Astrocyte (in vitro differentiated cells and primary cell): Measurements from ENCODE around the gene LCT. TPM values are rescaled to one million over a fixed set of nuclear protein-coding genes. Genes with fewer than 3 reads are reported as not detected.
A peak's percentile ranks its signal among the peaks of the same experiment; 100 is the strongest.

Source experiments
- DNase-seq: peaks from one replicate; pipeline ENCODE4 v3.0.0-alpha.2; 2010; ENCODE audit warnings: low read depth
- FAIRE-seq: peaks from 2 replicates; lab custom pipeline; 2011; peaks lifted over from hg19 to GRCh38; lab: Jason Lieb, UNC
- H2AFZ ChIP-seq: 2 replicates; pipeline ENCODE4 v1.6.0; 2012; ENCODE audit warnings: low read depth, low read length, inconsistent platforms
- H3K27ac ChIP-seq: 2 replicates; pipeline ENCODE4 v1.5.1; 2011; ENCODE audit warnings: low read depth, low read length, inconsistent platforms
- H3K27me3 ChIP-seq: 2 replicates; pipeline ENCODE4 v1.6.0; 2011; ENCODE audit warnings: low read length, inconsistent platforms; ENCODE audit not compliant: insufficient read depth
- H3K36me3 ChIP-seq: 2 replicates; pipeline ENCODE4 v1.5.1; 2011; ENCODE audit warnings: low read length, inconsistent platforms; ENCODE audit not compliant: insufficient read depth
- H3K4me1 ChIP-seq: 2 replicates; pipeline ENCODE4 v1.5.1; 2011; ENCODE audit warnings: low read length, inconsistent platforms; ENCODE audit not compliant: insufficient read depth
- H3K4me2 ChIP-seq: 2 replicates; pipeline ENCODE4 v1.6.0; 2012; ENCODE audit warnings: low read length, inconsistent platforms
- H3K4me3 ChIP-seq: 2 replicates; pipeline ENCODE4 v1.5.1; 2011; ENCODE audit warnings: low read depth, mild to moderate bottlenecking, low read length, inconsistent platforms; ENCODE audit not compliant: insufficient read depth
- H3K79me2 ChIP-seq: 2 replicates; pipeline ENCODE4 v1.6.0; 2012; ENCODE audit warnings: mild to moderate bottlenecking, low read length, inconsistent platforms; ENCODE audit not compliant: insufficient read depth
- H3K9ac ChIP-seq: 2 replicates; pipeline ENCODE4 v1.6.0; 2012; ENCODE audit warnings: mild to moderate bottlenecking, low read length, inconsistent platforms
- H3K9me3 ChIP-seq: 2 replicates; pipeline ENCODE4 v1.5.1; 2012; ENCODE audit warnings: low read depth, mild to moderate bottlenecking, low read length, inconsistent platforms; ENCODE audit not compliant: insufficient read depth
- H4K20me1 ChIP-seq: 2 replicates; pipeline ENCODE4 v1.6.0; 2012; ENCODE audit warnings: low read length, inconsistent platforms; ENCODE audit not compliant: insufficient read depth
- H3K27ac Mint-ChIP-seq: one replicate; pipeline ENCODE4 v1.8.0; 2021; ENCODE audit warnings: mild to moderate bottlenecking, mixed read lengths; ENCODE audit not compliant: unreplicated experiment
- H3K27me3 Mint-ChIP-seq: one replicate; pipeline ENCODE4 v1.8.0; 2021; ENCODE audit warnings: low read depth, mixed read lengths; ENCODE audit not compliant: unreplicated experiment
- H3K36me3 Mint-ChIP-seq: one replicate; pipeline ENCODE4 v1.8.0; 2021; ENCODE audit warnings: low read depth, mixed read lengths; ENCODE audit not compliant: unreplicated experiment
- H3K4me1 Mint-ChIP-seq: one replicate; pipeline ENCODE4 v1.8.0; 2021; ENCODE audit warnings: low read depth, mixed read lengths; ENCODE audit not compliant: unreplicated experiment
- H3K4me3 Mint-ChIP-seq: one replicate; pipeline ENCODE4 v1.8.0; 2021; ENCODE audit warnings: mild to moderate bottlenecking, moderate library complexity, mixed read lengths; ENCODE audit not compliant: unreplicated experiment
- H3K9me3 Mint-ChIP-seq: one replicate; pipeline ENCODE4 v1.8.0; 2021; ENCODE audit warnings: mild to moderate bottlenecking, mixed read lengths; ENCODE audit not compliant: unreplicated experiment
- CTCF ChIP-seq: IDR thresholded peaks from 2 replicates; pipeline ENCODE4 v1.5.1; 2011; ENCODE audit warnings: low read depth, mild to moderate bottlenecking, inconsistent platforms, low read length, moderate library complexity; ENCODE audit not compliant: insufficient read depth
- EZH2 ChIP-seq: IDR thresholded peaks from 2 replicates; pipeline ENCODE4 v1.6.1; 2012; ENCODE audit warnings: mild to moderate bottlenecking, low read length, inconsistent platforms; ENCODE audit not compliant: insufficient read depth
- total RNA-seq: library from RNA; stranded (reverse); gene quantifications from 2 replicates; pipeline ENCODE4 v1.2.1, GENCODE V29; 2021

Gene LCT
- total RNA-seq, 1 donor from 2014 or later: not detected

DNA sequence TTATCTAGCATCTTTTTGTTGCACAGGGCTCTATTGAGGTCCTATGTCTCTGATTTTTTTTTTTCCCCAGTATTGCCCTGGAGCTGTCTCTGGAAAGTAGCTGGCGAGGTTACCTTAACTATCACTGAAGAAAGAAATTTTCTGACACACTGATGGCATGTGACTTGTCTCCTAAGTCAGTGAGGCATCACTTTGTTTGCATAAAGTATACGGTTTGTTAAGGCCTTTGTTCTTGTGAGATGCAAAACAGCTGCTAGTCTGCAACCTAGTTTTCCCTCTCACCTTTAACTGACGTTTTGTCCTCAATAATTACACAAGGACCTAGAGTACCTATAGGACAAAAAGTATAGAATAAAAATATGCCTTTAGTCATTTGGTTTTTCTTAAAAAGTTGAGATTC, 53.5 kb downstream of the LCT start:
- no peak for FAIRE-seq
- Histone ChIP-seq H3K4me2 (no peak overlapping the region), H2AFZ (no peak overlapping the region), H3K4me3 (no peak overlapping the region), H3K36me3 (peaks cover 62% of the 10 kb centered on the region), H3K27me3 (no peaks in the 10 kb centered on the region), H3K9me3 (no peaks in the 10 kb centered on the region), H3K79me2 (no peaks in the 10 kb centered on the region), H4K20me1 (no peaks in the 10 kb centered on the region), H3K27ac (no peak overlapping the region), H3K4me1 (peaks cover 8% of the 10 kb centered on the region), H3K9ac (no peak overlapping the region)
- Mint-ChIP-seq H3K9me3 (no peaks in the 10 kb centered on the region), H3K27ac (no peak overlapping the region), H3K4me1 (peaks cover 19% of the 10 kb centered on the region), H3K27me3 (no peaks in the 10 kb centered on the region), H3K4me3 (no peak overlapping the region), H3K36me3 (peaks cover 36% of the 10 kb centered on the region)
- no peak for DNase-seq
- TF ChIP-seq CTCF: no peak
- TF ChIP-seq EZH2: no peak

- no peak overlapping the region for H3K4me3 ChIP-seq
- peaks cover 30% of the 10 kb centered on the region for H3K36me3 Mint-ChIP-seq
- H3K79me2 ChIP-seq: no peaks in the 10 kb centered on the region
- H3K27ac ChIP-seq: no peak overlapping the region
- peaks cover 64% of the 10 kb centered on the region for H3K36me3 ChIP-seq
- FAIRE-seq (no peak), DNase-seq (no peak)
- H3K9me3 Mint-ChIP-seq: no peaks in the 10 kb centered on the region
- H3K9ac ChIP-seq: no peak overlapping the region
- no peak overlapping the region for H2AFZ ChIP-seq
- no peaks in the 10 kb centered on the region for H3K27me3 ChIP-seq
- H3K4me3 Mint-ChIP-seq: no peak overlapping the region
- peaks cover 4% of the 10 kb centered on the region for H3K4me1 ChIP-seq
- no peak for TF ChIP-seq EZH2
- no peak for TF ChIP-seq CTCF
- H3K27me3 Mint-ChIP-seq: no peaks in the 10 kb centered on the region
- H3K9me3 ChIP-seq: no peaks in the 10 kb centered on the region
- no peak overlapping the region for H3K4me2 ChIP-seq
- no peak overlapping the region for H3K27ac Mint-ChIP-seq
- peaks cover 14% of the 10 kb centered on the region for H3K4me1 Mint-ChIP-seq
- no peaks in the 10 kb centered on the region for H4K20me1 ChIP-seq
Observed at GRCh38 chr2:135782231-135782630, 54.8 kb downstream of the LCT start.

GRCh38 chr2:135776367-135776766, 60.6 kb downstream of the LCT start:
- no peak for FAIRE-seq
- no peak for DNase-seq
- Histone ChIP-seq H3K27me3 (no peaks in the 10 kb centered on the region), H3K9ac (no peak overlapping the region), H2AFZ (no peak overlapping the region), H3K27ac (no peak overlapping the region), H4K20me1 (no peaks in the 10 kb centered on the region), H3K36me3 (peaks cover 53% of the 10 kb centered on the region), H3K4me2 (no peak overlapping the region), H3K9me3 (no peaks in the 10 kb centered on the region), H3K4me3 (no peak overlapping the region), H3K4me1 (peaks cover 3% of the 10 kb centered on the region), H3K79me2 (no peaks in the 10 kb centered on the region)
- no peak for TF ChIP-seq CTCF
- no peak for TF ChIP-seq EZH2
- no peaks in the 10 kb centered on the region for H3K9me3 Mint-ChIP-seq
- peaks cover 24% of the 10 kb centered on the region for H3K36me3 Mint-ChIP-seq
- peaks cover 5% of the 10 kb centered on the region for H3K4me1 Mint-ChIP-seq
- no peaks in the 10 kb centered on the region for H3K27me3 Mint-ChIP-seq
- no peak overlapping the region for H3K4me3 Mint-ChIP-seq
- H3K27ac Mint-ChIP-seq: peak overlapping the region; percentile 47
